Ishikawa (cell line): ENCODE measurements around the gene JPH3.

ENCODE experiments used
- CEBPB ChIP-seq: IDR thresholded peaks from 2 replicates; pipeline ENCODE4 v1.6.1; 2012
- CREB1 ChIP-seq: IDR thresholded peaks from 2 replicates; pipeline ENCODE4 v1.6.1; 2012; ENCODE audit warnings: low read depth
- EGR1 ChIP-seq: IDR thresholded peaks from 2 replicates; pipeline ENCODE4 v1.6.1; 2012
- EP300 ChIP-seq: IDR thresholded peaks from 2 replicates; pipeline ENCODE4 v1.6.1; 2012; ENCODE audit warnings: borderline replicate concordance
- FOXM1 ChIP-seq: IDR thresholded peaks from 2 replicates; pipeline ENCODE4 v1.6.1; 2012; ENCODE audit warnings: low read depth, borderline replicate concordance
- MAX ChIP-seq: IDR thresholded peaks from 2 replicates; pipeline ENCODE4 v1.6.1; 2012
- NFIC ChIP-seq: IDR thresholded peaks from 2 replicates; pipeline ENCODE4 v1.6.1; 2012
- RAD21 ChIP-seq: IDR thresholded peaks from 2 replicates; pipeline ENCODE4 v1.6.1; 2012; ENCODE audit warnings: low read depth
- REST ChIP-seq: IDR thresholded peaks from 2 replicates; pipeline ENCODE4 v1.6.1; 2012; ENCODE audit warnings: low read depth, mild to moderate bottlenecking
- TAF1 ChIP-seq: IDR thresholded peaks from 2 replicates; pipeline ENCODE4 v1.6.1; 2012; ENCODE audit warnings: low read depth, mild to moderate bottlenecking
- TCF12 ChIP-seq: IDR thresholded peaks from 2 replicates; pipeline ENCODE4 v1.6.1; 2012; ENCODE audit warnings: low read depth
- TEAD4 ChIP-seq: IDR thresholded peaks from 2 replicates; pipeline ENCODE4 v1.6.1; 2012
- USF1 ChIP-seq: IDR thresholded peaks from 2 replicates; pipeline ENCODE4 v1.6.1; 2012
- YY1 ChIP-seq: IDR thresholded peaks from 2 replicates; pipeline ENCODE4 v1.6.1; 2012; ENCODE audit warnings: low read depth
- ZBTB7A ChIP-seq: IDR thresholded peaks from 2 replicates; pipeline ENCODE4 v1.6.1; 2012; ENCODE audit warnings: low read depth

The JPH3 gene

GRCh38 chr16:87637357-87637756 is 35.0 kb downstream of the JPH3 start:
- TF ChIP-seq EGR1 (no peak), USF1 (no peak), NFIC (no peak), TCF12 (no peak), REST (no peak)

GRCh38 chr16:87638736-87639135 is 36.4 kb downstream of the JPH3 start:
- no peak for TF ChIP-seq EP300
- TF ChIP-seq REST, result no peak
- no peak for TF ChIP-seq CEBPB

- TF ChIP-seq MAX, result no peak
Observed at GRCh38 chr16:87641721-87642120, 39.4 kb downstream of the JPH3 start.

- TF ChIP-seq NFIC, result no peak
- TF ChIP-seq TEAD4, result no peak
- TF ChIP-seq YY1, result no peak
- no peak for TF ChIP-seq USF1
- TF ChIP-seq EGR1, result no peak
- no peak for TF ChIP-seq FOXM1
- no peak for TF ChIP-seq TCF12
- TF ChIP-seq CREB1, result no peak
- no peak for TF ChIP-seq MAX
- TF ChIP-seq ZBTB7A, result no peak
- no peak for TF ChIP-seq RAD21
- no peak for TF ChIP-seq EP300
- TF ChIP-seq TAF1, result no peak
- no peak for TF ChIP-seq CEBPB
- no peak for TF ChIP-seq REST
Observed at GRCh38 chr16:87642491-87642890, 40.2 kb downstream of the JPH3 start.

- TF ChIP-seq TCF12 (no peak), EP300 (no peak), YY1 (no peak)
Observed at GRCh38 chr16:87644186-87644585, 41.9 kb downstream of the JPH3 start.

- TF ChIP-seq NFIC (no peak), TCF12 (no peak), USF1 (no peak), RAD21 (no peak), CEBPB (no peak), MAX (no peak), CREB1 (no peak), EGR1 (no peak), FOXM1 (no peak), TAF1 (no peak), YY1 (no peak), REST (no peak), EP300 (no peak), TEAD4 (no peak), ZBTB7A (no peak)
Observed at GRCh38 chr16:87644596-87644995, 42.3 kb downstream of the JPH3 start.
